Liver (tissue), 2 donors: Measurements from ENCODE around the gene NUDT6.

Source experiments
- EGR1 ChIP-seq, 2 donors: IDR thresholded peaks; 2 replicates each; pipeline ENCODE4 v1.6.1; 2016 to 2018; ENCODE audit warnings: antibody characterized with exemption in 2 of 2, low read depth in 2 of 2
- JUND ChIP-seq, 2 donors: IDR thresholded peaks; 2 replicates each; pipeline ENCODE4 v1.6.1; 2016; ENCODE audit warnings: antibody characterized with exemption in 2 of 2
- NR2F2 ChIP-seq: IDR thresholded peaks from 2 replicates; pipeline ENCODE4 v1.6.1; 2016; ENCODE audit warnings: antibody characterized with exemption
- donor health status: healthy.

DNA sequence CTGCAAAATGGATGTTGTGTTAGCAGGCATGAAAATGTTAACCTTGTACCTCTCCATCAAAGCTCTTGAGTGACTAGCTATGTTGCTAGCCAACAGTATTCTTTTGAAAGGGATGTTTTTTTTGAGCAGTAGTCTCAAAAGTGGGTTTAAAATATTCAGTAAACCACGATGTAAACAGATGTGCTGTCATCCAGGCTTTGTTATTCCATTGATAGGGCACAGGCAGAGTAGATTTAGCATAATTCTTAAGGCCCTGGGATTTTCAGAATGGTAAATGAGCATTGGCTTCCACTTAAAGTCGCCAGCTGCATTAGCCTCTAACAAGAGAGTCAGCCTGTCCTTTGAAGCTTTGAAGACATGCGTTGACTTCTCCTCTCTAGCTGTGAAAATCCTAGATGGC, 77.3 kb downstream of the NUDT6 start:
- TF ChIP-seq EGR1 (IDR thresholded peaks at IDR 0.05; ENCODE audit: low read depth in 2 of 2) (no peak), JUND (IDR thresholded peaks at IDR 0.05) (no peak), NR2F2 (no peak)
